Dermis blood vessel endothelial cell (primary cell): Measurements from ENCODE around the gene AUP1. TPM values are rescaled to one million over a fixed set of nuclear protein-coding genes. Genes with fewer than 3 reads are reported as not detected.

Experiments used
- DNase-seq: peaks from one replicate; pipeline ENCODE4 v3.0.0; 2010
- total RNA-seq: library from RNA; depleted of rRNA; stranded (reverse); fragments of >200 nt; gene quantifications from 2 replicates; pipeline ENCODE4 v1.2.3, GENCODE V29; 2014

Gene AUP1
- total RNA-seq, 1 donor from 2014 or later = 127 TPM

DNA sequence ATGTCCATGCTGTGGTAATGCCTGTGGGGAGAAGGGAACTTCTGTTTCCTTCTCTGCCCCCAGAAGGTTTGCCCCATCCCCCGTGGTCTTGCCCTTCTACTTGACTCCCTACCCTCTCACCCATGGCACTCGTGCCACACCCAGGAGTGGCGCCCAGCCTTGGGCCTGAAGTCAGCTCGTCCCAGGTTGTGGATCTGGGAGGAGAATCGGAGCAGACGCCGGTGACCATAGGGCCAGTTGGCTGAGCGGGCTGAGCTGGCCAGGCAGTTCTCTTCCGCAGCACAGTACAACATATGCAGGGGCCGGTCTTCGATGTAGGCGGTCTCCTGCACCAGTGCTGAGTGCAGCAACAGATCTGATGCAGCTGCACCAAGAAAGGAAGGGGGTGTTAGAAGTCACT is 4.9 kb upstream of the AUP1 start:
- no peak for DNase-seq

DNA sequence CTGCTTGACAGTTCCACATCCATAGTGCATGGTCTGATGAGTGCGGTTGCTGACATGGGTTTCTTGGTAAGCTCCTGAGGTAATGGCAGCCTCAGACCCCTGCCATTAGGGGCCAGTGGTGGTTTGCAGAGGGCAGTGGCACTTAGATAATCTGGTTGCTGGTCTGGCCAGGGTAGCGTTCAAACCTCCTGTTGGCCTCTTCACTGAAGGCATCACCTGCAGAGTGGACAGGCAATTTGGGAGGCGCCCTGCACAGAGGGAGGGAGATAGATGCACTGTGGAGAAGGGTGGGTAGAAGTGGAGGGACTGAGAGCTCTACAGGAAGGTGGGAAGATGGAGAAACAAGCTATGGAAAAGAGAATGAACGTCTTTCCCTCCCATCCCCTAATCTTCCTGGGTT is 4.0 kb upstream of the AUP1 start:
- no peak for DNase-seq

DNA sequence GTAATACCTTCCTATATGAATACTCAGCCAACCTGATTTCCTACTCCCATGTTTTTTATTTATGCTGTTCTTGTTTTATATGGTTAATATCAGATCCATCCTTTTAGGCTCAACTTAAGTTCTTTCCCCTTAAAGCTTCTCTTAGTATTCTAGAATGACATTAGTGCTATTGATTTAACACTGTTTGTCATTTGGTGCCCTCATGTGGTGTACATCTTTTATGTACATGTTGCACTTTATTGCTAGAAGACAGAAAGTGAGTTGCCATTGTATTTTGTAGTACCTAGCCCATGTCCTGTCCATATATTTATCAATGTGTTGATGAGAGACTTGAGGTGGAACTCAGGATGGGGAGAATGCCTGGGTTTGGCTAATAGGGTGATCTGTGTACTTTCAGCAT is 2.7 kb upstream of the AUP1 start:
- peak; percentile 66 for DNase-seq

DNA sequence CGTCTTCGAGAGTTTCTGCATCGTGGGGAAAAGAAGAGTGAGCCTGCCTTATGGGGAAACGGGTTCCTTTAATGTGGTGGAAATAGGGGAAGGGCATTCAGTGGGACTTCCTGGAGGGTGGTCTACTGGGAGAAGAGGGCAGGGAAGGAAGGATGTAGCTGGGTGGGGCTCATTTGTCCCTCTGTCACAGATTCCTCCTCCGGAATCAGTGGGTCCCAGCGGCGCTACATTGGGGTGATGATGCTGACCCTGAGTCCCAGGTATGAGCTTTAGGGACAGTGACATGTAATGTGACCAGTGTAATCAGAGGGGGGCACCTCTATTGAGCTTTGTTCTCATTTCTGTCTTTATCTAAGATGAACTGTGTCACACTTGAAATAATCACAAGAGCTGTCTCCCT is 2.2 kb upstream of the AUP1 start:
- no peak for DNase-seq

DNA sequence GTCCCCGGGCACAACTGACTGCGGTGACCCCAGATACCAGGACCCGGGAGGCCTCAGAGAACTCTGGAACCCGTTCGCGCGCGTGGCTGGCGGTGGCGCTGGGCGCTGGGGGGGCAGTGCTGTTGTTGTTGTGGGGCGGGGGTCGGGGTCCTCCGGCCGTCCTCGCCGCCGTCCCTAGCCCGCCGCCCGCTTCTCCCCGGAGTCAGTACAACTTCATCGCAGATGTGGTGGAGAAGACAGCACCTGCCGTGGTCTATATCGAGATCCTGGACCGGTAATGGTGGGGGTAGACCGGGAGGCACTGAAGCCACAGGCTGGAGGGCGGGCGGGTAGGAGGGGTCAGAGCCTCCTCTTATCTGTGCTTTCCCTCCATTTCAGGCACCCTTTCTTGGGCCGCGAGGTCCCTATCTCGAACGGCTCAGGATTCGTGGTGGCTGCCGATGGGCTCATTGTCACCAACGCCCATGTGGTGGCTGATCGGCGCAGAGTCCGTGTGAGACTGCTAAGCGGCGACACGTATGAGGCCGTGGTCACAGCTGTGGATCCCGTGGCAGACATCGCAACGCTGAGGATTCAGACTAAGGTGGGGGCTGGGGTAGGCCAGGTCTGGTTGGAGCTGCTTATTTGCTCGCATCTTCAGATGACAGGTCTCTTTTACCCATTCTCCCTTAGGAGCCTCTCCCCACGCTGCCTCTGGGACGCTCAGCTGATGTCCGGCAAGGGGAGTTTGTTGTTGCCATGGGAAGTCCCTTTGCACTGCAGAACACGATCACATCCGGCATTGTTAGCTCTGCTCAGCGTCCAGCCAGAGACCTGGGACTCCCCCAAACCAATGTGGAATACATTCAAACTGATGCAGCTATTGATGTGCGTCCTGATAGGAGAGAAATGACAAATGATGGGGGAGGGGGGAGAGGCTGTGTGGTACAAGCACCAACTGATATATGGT is 1.0 kb upstream of the AUP1 start:
- peak; percentile 61 for DNase-seq

DNA sequence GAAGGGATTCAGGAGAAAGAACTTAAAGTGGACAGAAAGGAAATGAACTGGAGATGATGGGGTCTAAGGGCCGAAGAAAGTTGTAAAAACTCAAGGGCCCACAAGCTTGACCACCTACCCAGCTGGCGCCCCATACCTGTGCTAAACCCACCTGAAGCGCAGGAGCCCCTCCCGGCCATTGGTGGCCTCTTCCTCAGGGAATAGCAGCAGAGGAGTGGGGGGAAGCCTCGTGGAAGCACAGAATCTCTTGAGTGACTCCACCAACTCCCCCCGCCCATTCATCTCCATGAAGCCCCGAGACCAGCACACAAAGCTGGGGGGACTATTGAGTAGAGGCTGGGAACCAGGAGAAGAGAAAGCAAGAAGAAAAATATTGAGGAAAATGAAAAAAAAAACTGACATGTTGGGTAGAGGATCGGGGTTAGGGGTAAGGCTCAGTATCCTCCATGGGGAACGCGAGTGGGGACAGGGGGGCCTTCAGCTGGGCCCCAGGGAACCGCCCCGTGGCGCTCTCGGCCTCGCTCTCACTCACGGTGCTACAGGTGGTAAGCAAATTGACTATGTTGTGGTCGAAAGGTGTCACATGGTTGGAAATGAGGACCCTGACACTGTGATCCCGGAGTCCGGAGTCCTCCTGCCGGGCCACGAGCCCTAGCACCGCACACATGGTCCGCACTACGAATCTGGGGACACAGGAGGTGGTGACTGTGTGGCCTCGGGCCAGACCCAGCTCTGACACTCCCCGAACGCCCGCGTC is 728 bp downstream of the AUP1 start:
- no peak for DNase-seq

DNA sequence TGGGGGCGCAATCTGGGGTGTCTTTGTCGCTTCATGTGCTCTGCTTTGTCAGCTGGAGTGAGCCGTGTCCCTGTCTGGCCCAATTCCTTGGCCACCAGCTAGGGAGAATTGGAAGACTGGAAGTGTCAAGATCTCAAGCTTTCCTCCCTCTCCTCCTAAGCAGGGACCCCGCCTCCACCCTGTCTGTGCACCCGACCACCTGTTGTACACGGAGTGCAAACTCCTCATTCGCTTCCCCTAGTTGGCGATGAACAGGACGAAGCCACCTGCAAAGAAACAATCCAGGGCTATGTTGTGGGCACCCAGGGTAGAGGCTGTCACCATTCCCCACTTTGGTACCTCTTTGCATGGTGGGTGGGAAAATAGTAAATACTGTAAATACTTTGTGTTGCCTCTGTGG is 1.8 kb downstream of the AUP1 start:
- no peak for DNase-seq

DNA sequence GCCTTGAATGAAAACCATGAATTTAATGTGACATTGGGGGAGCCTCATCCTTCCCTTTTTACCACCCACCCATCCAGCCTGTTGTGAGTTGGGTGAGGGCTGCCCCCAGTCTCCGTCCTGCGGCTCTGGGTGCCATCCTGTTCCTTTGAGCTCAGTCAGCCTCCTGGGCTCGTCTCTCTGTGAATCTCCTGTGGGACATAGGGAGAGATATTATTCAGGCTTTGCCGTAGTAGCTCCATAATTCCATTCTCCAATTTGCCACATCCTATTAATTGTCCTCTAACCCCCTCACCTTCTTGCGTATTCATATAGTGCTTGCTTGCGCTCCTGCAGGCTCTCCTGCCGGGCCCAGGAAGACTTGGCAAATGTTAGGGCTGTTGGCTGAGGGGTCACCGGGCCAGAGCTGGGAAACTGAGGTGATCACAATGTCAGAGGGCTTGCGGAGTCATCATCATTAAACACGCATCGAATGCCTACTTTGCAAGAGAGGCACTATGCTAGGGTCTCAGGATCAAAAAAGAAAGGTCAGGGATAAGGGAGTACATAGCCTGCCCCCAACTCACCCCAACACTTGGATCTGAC is 2.8 kb downstream of the AUP1 start:
- no peak for DNase-seq

DNA sequence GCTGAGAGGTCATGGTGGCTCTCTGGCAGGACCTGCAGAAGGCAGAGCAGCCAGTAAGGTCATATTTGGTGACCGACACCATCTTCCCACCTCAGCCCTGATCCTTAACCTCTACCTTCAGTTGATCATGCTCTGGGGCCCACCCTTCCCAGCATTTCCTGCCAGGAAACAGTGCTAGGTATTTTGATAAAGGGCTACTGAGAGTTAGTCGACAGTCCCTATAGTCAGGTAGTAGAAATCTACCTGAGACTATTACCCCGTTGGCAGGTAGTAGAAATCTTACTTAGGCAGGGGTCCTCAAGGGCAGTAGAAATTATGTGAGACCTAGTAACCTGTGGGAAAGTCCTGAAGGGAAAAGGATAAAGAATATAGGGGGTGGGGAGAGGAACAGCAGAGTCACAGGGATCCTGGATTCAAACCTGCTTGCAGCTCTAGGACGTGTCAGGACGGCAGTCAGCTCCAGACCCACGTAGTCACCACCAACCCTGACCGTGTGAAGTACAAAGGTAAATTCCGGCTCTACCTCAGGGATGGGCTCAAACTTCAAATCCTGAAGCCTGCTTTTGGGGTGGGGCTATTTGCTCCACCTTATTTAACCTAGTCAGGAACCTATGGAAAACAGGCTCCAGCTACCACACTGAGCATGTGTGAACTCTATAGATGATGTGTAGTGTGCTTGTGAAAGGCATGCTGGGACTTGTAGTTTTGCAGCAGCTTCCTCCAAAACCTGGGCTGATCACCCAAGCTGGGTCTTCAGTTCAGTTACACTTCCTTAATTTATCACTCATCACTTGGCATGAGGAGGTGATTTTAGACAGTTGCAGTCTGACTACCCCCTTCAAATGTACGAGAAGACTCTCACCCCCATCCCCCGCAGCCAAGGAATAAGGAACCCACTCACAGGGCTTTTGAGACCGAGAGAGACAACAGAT is 3.5 kb downstream of the AUP1 start, which contains the start of gene DQX1:
Gene DQX1 (minus strand): TSS at position 515 of the 932 bp plus-strand sequence. CDS start 502 bp downstream, at position 13.
- DNase-seq = peak; percentile 33

DNA sequence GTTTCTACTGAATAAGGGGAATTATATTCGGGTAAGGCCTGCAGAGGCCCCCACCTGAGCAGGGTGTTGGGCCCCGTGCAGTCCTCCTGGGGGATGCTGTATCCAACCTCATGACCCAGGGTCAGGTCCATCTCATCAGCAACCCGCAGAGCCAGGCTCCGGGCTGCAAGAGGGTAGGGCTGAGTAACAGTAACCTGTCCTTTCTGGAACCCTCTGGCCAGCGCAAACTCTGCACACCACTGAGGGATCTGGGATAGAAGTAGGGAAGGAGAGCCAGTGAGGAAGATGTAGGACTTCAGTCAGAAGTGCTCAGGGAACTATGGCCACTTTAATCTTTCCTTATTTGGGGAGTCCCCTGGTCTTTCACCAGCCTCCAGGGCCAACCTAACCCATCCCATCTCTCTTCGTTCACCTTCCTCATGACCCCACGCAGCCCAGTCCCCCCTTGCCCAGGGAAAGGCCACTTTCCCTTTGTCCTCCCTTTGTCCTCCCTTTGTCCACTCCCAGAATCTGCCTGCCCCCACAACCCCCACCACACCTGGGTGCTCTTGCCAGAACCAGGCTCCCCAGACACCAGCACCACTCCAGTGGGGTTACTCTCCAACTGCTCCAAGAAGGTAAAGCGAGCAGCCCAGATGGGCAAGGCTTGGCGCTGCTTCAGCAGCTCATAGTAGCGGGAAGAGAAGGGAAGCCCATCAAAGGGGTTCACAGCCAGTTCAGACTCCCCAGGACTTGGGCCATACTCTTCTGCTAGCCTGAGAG is 4.4 kb downstream of the AUP1 start:
- no peak for DNase-seq

DNA sequence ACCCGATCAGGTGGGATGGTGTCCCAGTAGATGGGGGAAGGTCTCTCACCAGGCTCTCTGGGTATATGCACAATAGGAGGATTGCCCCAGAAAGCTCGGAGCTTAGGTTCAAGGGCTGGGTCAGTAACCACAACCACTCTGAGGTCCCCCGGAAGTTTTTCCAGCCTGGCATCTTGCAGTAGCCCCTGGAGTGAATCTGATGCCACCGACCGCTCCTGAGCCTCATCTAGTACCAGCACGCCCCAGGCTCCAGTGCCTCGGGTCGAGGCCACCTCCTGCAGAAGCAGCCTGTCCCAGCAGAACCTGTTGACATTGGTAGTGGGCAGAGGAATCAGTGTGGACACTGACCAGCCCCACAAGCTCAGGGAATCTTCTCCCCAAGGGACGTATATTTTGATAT is 5.5 kb downstream of the AUP1 start:
- no peak for DNase-seq

DNA sequence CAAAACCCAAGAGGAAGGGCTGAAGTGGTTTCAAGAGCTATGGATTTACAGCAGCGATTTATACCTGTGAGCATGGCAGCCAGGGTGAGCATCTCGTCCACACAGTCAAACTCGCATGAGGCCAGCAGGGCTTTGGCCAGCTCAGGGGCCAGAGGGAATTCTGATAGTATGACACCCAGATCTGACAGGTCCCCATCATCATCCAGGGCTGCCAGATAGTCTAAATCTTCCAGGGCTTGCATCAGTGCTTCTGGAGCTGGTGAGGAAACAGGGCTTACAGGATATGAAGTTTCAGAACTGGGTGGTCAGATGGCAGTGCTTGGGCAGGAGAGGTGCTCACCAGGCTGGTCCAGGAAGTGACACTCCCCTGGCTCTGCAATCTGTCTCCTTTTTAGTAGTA is 7.0 kb downstream of the AUP1 start:
- DNase-seq = no peak

DNA sequence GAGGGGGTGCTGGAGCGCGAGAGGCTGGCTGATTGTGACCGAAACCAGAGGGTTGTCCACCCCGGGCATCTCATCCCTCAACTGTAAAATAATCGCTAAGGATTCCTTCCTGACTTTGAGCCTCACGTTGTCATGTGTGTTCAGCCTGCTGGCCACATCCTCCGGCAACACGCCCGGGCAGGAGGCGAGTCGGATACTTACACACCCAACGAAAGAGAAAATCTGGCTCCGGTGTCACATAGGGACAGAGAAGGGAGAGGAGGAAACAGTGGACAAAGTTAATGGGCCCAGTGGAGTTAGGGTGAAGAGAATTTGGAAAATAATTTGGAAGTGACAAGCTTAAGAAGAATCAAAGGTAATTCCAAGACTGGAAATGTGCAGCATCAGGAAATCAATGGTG is 12.9 kb downstream of the AUP1 start:
- no peak for DNase-seq

DNA sequence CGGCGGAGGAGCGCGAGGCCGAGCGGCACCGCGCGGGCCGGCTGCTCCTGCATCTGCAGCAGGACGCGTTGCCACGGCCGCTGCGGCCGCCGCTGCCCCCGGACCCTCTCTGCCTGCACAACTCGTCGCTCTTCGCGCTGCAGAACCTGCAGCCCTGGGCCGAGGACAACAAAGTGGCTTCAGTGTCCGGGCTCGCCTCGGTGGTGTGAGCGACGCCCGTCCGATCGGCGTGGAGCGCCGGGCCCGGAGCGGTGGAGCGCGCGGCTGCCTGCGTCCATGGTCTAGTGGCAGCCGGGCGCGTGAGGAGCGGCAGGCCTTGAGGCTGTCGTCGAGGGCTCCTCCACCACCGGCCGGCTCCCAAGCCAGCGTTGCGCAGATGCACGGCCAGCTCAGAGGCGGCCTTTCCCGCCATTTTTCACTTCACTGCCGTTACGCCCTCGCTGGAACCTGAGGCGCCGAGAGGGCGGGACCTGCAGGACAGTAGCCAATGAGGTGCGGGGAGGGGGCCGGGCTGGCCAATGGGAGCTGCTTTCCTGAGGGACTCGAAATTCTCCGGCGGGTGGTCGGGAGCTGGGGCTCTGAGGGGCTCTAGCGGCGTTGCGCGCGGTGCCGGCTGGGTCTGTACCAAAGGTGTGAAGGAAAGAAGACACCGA is 13.4 kb downstream of the AUP1 start:
- DNase-seq = peak; percentile 71

DNA sequence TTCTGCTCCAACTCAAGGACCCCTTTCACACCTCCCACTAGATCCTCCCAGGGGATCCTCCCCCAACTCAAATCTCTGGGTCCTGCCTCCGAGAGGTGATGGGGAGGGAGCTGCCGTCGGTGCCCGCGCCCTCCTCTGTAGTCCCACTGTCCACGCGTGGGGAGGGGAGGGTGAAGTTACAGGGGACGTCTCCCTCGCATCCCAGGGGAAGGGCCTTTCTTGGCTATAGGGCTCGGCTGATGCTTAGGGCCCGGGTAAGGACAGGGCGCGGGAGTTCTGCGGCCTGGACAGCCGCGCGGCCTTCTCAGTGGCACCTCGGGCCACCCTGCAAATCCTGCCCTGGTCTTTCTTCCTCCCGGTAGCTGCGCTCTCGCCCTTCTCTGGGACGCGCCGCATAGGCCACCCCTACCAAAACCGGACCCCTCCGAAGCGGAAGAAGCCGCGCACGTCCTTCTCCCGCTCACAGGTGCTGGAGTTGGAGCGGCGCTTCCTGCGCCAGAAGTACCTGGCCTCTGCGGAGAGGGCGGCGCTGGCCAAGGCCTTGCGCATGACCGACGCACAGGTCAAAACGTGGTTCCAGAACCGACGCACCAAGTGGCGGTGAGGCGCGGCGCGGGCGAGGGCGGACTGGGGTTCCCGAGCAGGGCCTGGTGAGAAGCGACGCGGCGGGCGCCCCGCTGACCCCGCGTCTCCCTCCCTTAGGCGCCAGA is 14.1 kb downstream of the AUP1 start:
- no peak for DNase-seq

DNA sequence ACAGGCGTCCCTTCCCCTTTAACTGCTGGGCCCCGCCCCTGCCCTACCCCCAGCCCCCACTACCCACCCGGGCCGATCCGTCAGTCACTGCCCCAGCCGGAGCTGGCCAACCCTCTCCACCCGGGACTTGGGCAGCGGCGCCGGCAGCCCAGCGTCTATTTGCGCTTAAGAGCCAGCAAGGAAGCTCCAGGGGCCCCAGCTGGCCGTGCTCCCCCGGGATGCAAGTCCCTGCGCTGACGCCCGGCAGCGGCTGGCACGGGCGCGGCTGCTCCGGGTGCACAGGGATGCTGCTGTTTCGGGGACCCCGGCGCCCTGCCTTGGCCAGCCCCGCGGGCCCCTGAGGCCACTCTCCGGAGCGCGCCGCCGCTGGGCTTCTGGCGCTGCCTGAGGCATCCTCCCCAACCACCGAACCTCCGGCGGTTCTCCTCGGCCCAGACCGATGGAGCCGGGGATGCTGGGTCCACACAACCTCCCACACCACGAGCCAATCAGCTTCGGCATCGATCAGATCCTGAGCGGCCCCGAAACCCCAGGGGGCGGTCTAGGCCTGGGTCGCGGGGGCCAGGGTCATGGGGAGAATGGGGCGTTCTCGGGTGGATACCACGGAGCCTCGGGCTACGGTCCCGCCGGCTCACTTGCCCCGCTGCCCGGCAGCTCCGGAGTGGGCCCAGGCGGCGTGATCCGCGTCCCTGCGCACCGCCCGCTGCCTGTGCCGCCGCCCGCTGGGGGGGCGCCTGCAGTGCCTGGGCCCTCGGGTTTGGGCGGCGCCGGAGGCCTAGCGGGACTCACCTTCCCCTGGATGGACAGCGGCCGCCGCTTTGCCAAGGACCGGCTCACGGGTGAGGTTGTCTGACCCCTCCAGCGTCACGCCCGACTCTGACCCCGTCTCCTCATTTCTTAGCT is 14.9 kb downstream of the AUP1 start, which contains the start of gene TLX2:
Gene TLX2 (plus strand): TSS at position 83 of the 903 bp plus-strand sequence. CDS start 357 bp downstream, at position 440.
- DNase-seq = peak; percentile 9

DNA sequence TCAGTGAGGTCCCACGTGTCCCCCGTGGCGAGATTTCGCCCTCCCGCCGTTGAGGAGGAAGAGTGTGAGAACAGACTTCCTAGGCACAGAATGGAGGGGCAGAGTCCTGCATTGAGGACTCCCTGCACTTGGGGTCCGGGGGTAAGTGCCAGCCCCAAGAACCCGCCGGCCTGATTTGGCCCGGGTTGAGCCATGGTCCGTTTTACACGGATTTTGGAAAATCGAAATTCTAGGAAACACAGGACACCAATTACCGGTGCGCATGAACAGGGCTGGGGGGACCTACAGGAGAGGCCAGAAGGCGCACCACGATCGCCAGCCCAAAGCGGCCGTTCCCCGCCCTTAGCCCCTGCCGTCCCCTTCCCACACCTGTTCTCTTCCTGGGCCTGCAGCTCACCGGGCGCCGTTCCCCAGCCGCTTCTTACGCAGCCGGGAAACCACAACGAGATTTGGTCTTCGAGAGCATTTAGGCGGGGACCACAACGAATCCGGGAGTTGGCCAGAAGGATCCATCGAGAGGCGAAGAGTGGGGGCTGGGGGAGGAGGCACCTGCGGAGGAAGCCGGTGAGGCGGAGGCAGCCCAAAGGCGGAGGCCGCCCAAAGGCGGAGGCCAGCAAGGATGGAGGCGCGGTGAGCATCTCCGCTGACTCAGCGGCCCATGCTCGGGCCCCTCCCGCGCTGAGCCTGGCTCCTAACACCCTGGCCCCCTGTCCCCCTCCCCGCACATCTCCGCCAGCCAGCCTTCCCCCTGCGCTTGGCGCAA is 15.7 kb downstream of the AUP1 start:
- DNase-seq = no peak
